ENCODE measurements around the gene ST7.
"Not testable (repeated sequence)": the region's sequence is repeated elsewhere in the genome, so short reads cannot be mapped to it uniquely, and the experiment has no call there.

Gene ST7

DNA sequence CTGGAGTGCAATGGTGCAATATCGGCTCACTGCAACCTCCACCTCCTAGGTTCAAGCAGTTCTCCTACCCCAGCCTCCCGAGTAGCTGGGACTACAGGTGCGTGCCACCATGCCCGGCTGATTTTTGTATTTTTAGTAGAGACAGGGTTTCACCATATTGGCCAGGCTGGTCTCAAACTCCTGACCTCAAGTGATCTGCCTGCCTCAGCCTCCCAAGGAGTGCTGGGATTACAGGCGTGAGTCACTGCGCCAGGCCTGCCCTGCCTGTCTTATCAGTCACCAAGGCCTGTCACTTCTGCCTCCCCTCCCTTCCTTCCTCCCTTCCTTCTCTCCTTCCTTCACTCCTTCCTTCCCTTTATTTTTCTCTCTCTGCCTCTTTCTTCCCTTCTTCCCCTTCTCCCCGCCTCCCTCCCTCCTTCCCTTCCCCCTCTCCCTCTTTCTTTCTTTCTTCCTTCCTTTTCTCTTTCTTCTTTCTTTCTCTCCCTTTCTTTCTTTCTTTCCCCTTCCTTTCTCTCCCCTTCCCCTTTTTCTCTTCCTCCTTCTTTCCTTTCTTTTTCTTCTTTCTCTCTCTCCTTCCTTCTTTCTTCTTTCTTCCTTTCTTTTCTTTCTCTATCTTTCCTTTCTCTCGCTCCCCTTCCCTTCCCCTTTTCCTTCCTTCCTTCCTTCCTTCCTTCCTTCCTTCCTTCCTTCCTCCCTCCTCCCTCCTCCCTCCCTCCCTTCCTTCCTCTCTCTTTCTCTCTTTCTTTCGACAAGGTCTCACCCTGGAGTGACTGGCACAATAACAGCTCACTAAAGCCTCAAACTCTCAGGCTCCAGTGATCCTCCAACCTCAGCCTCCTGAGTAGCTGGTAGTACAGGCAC, 3.1 kb upstream of the ST7 start:
- DNase-seq (ENCODE audit: low read depth in 2 of 2, low spot score in 1 of 2), result no peak

DNA sequence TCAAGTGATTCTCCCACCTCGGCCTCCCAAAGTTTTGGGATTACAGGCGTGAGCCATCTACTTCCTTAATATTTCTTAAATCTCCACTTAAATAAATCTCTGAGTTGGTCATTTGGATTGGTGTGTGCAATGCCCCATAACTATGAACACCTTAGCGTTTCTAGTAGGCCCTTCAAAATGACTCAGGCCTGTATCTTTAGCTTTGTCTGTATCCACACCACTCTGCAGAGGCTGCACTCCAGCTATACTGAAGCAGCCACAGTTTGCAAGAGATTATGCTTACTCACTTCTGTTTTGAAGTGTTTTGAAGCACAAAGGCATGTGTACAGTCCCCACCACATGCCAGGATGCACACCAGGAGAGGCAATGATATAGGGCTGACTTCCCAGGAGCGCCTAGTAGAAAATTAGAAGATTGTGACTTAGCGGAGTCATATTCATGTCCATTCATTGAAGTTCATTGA, 2.4 kb upstream of the ST7 start:
- no peak for DNase-seq (ENCODE audit: low read depth in 2 of 2, low spot score in 1 of 2)

DNA sequence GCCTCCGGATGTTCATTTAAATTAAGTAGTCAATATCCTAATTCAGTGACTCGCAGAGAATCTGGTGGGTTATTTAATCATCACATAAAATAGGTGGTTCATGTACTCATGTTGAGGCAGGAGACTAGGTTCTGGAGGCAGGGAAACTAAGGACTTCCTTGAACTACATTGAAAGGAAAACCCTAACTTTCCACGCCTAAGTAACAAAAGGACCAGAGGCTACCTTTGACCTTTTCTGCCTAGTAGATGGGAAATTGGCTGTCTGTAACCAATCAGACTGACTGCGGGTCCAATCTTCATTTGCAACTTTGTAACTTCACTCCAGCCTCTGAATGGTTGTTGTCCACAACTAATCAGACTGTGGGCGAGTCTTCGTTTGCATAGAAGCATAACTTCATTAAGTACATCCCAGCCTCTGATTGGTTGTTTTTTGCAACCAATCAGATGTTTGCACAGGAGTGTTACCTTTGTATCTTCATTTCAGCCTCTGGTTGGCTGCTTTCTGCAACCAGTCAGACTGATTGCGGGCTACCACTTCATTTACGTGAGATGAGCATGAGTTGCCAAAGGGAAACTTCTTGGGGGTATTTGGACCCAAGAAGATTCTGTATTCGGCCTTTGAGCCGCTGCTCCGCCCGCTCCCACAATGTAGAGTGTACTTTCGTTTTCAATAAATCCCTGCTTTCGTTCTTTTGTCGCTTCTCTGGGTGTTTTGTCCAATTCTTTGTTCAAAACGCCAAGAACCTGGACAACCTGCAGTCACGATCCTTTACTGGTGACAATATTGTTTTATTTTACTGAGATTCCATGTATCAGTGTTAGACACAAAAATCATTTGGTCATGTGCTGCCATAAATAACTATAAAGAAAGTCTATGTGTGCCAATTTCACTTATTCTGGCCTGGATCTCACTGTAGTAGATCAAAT, 1.7 kb upstream of the ST7 start:
- no peak for DNase-seq (ENCODE audit: low read depth in 2 of 2, low spot score in 1 of 2)

DNA sequence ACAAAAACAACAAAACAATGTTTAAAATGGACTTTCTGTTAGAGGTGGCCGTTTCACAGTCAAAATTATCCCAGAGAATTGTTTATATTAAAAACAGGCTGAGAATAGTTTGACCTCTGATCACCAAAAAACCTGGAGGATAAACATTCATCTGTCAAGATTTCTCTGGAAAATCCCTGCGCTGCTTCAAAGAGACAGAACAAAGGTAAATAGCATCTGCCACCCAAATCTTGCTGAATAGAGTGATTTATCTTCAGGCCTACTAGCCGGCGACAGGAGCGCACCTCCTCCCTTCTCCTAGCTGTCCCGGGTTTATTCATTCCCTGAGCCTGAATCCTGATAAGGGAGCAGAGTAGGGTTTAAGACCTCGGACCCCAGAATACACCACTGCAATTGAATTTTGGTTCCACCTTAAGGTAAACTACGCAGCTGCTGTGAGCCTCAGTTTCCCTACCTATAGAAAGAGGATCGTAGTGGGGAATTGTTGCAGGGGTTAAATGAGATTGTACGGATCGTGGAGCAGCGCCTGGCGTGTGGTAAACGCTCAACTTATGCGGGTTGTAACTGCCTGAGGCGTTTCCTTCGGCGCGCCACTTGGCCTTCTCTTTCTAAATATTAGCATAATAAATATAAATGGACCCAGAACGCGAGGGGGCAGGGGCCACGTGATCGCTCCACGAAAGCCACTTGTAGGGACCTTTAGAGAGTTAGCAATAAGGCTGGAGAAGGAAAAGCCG, 498 bp upstream of the ST7 start:
- DNase-seq (ENCODE audit: low read depth in 2 of 2, low spot score in 1 of 2), result peak in 1 of 2 donors; percentile 15

DNA sequence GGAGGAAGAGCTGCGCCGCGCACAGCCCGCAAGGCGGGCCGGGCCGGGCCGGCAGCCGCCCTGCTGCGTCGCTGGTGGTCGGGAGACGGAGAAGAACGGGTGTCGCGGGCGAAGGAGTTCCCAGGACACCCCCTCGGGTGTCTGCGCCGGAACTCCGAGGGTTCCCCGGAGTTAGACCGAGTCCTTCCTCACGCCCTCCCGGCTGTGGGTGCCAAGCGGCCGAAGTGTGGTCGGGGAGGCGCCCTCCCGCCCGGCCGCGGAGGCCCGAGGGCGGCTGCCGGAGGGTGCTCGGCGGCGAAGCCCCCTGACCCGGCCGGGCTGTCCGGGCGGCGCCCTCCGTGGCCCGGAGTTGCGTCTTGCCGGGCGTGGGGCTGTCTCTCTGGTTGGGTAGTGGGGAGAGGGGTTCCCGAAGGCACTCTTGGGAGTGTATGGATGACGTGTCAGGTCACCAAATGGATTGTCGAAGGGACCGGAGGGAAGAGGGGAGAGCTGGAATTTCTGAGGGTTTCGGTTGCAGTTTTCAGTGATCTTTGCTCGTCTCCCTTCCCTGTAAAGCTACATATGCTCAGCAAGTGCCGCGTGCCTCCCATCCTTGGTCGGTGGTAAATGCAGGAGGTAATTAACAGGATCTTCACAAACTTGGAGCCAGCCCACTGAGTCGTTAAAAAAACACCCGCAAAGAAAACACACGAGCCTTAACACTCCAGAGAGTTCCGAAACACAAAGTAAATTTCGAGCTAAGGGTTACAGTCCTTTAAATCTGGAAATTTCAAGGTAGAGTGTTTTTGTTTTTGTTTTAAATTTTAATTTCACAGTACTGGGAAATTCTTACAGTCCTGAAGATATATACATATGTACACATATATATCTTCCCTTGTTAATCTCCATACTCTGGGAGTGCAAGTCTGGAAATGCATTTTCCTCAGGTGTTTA, 871 bp downstream of the ST7 start:
- no peak for DNase-seq (ENCODE audit: low read depth in 2 of 2, low spot score in 1 of 2)

DNA sequence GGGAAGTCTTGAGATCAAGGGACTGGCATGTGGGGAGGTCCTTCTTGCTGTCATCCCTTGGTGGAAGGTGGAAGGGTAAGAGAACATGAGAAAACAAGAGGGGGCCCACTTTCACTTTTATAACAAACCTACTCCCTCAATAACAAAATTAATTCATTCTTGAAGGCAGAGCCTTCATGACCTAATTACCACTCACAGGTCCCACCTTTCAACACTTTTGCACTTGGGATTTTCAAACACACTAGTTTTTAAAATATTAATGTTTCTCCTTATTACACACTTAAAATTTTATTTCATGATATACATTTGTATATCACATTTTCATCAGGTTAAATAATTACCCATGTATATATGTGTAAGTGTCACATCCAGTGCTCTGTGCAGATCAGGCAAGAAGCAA, 2.0 kb downstream of the ST7 start:
- no peak for DNase-seq (ENCODE audit: low read depth in 2 of 2, low spot score in 1 of 2)

DNA sequence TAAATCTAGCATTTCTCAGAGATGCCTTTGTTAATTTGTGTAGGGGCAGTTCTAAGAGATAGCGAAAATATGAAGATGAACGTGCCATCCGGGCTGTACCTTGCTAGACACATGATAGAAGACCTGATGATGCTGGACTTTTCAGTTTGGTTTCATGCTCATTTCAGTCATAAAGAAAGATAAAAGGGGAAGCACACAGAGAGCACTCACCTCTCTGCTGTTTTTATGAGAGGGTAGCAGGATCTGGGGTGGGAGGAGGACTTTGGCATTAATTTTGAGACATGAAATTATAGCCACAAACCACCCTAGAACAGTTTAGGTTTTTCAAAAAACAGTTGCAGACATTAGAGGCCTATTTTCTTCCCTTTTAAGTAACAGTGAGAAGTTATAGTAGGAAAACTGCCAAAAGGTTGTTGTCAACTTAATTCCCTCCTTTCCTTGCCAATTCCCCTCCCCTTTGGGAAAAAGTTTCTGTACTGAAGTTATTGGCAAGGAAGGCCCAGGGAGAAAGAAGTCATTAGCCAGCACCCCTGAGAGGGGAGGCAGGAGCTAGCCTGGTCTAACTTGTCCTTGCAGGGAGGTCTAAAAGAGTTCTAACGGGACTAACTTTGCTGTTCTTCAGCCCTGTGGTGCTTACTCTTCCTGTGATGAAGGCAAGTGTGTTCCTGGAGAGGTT, 2.6 kb downstream of the ST7 start:
- no peak for DNase-seq (ENCODE audit: low read depth in 2 of 2, low spot score in 1 of 2)

DNA sequence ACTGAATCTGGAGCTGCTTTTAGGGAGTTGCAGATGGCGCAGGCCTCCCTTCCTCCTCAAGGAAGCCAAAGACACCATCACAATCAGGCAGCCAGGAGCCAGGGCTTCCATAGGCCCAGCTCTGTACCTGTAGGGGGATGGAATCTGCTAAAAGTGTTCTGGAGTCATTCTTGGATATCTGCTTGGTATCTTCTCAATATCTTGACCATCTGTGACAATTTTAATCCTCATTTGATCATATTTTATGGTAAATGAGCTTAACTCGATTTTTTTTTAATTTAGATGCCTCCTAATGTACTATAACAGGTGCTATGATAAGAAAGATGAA, 3.1 kb downstream of the ST7 start:
- DNase-seq (ENCODE audit: low read depth in 2 of 2, low spot score in 1 of 2), result no peak

DNA sequence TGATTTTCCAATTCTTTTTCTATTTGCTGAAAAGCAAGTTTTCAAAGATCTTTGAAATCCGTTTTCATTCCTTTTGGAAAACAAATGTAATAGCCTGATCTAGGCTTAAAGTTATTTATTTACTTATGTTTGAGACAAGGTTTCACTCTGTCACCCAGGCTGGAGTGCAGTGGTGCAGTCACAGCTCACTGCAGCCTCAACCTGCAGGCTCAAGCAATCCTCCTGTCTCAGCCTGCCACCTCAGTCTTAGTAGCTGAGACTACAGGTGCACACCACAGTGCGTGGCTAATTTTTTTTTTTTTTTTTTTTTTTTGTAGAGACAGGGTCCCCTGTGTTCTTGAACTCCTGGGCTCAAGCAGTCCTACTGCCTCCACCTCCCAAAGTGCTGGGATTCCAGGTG, 4.6 kb downstream of the ST7 start:
- no peak for DNase-seq (ENCODE audit: low read depth in 2 of 2, low spot score in 1 of 2)

DNA sequence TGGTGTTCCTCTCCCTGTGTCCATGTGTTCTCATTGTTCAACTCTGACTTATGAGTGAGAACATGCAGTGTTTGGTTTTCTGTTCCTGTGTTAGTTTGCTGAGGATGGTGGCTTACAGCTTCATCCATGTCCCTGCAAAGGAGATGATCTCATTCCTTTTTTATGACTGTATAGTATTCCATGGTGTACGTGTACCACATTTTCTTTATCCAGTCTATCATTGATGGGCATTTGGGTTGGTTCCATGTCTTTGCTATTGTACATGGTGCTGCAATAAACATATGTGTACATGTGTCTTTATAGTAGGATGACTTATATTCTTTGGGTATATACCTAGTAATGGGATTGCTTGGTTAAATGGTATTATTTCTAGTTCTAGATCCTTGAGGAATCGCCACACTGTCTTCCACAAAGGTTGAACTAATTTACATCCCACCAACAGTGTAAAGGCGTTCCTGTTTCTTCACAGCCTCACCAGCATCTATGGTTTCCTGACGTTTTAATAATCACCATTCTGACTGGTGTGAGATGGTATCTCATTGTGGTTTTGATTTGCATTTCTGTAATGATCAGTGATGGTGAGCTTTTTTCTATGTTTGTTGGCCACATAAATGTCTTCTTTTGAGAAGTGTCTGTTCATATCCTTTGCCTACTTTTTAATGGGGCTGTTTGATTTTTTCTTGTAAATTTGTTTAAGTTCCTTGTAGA, 8.8 kb downstream of the ST7 start:
- DNase-seq (ENCODE audit: low read depth in 2 of 2, low spot score in 1 of 2), result not testable (repeated sequence)

DNA sequence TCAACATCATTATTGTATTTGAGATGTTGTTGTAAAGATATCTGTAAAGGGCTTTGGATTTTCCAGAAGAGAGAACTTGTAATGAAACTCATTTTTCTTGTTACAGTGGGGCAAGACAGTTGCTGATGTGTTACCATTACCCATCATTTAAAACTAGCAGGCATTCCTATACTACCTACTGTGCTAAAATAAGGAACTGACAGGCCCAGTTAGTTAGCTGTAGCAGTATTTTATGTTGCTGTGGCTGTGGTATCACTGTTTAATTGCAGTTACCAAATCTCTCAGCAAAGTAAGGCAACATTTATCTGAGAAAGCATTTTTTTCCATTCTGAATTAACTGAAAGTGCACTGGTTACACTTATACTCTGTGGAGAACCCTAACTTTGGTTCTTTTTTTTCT, 9.9 kb downstream of the ST7 start:
- no peak for DNase-seq (ENCODE audit: low read depth in 2 of 2, low spot score in 1 of 2)

DNA sequence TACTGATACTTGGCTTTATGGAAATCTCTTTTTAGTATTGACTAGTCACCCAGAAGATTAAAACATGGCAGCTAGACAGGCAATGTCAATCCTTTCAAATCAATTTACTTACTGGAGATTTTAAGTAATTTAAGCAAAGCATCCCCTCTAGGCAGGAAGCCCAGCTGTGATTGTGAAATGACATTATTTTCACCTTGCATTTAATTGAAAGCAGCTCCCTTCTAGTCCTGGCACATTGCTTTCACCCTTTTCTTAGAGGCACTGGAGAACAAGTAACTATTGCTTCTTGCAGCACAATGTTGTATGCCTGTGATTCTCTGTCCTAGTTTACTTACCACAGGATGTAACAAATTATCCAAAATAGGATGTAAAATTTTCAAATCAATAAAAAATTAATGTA, 13.3 kb downstream of the ST7 start:
- DNase-seq (ENCODE audit: low read depth in 2 of 2, low spot score in 1 of 2), result no peak

DNA sequence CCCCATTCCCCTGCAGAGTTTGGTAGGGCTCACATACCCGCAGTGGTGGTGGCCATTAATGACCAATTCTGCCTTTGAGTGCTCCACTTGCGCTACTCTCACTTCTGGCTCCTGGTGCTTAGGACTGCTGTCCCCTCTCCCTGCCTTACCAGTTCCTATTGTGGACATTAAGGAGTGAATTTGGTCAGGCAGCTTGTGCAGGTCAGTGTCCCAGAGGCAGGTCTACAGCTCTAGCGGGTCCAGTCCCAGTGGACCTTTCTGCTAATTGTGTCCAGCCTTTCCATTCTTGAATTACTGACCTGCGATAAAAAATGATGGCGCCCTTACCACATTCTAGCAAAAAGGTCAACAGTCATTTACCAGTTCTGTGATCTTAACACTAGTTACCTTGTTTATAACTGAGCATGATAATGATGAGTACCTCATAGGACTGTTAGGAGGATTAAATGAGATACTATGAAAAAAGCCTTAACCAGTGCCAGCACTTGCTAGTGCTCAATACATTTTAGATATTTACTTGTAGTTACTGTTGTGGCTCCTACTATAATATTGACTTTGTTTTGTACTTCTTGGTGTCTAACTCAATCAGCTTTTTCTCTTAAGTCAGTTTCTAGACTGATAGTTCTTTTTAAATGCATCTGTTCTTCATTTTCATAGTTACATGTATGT, 14.1 kb downstream of the ST7 start:
- no peak for DNase-seq (ENCODE audit: low read depth in 2 of 2, low spot score in 1 of 2)

DNA sequence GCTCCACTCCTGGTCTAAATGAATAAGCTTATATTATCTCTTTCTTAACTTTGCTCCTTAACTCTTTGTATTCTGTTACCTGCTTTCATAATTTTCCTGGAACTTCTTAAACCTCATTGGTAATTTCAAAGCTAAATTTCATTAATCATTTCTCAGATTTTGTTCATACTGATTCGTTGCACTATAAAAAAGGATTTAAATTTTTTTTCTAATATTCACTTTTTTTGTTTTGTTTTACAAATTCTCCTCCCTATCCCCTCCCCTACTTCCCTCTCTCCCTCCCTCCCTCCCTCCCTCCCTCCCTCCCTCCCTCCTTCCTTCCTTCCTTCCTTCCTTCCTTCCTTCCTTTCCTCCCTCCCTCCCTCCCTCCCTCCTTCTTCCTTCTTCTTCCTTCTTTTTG, 14.7 kb downstream of the ST7 start:
- no peak for DNase-seq (ENCODE audit: low read depth in 2 of 2, low spot score in 1 of 2)

DNA sequence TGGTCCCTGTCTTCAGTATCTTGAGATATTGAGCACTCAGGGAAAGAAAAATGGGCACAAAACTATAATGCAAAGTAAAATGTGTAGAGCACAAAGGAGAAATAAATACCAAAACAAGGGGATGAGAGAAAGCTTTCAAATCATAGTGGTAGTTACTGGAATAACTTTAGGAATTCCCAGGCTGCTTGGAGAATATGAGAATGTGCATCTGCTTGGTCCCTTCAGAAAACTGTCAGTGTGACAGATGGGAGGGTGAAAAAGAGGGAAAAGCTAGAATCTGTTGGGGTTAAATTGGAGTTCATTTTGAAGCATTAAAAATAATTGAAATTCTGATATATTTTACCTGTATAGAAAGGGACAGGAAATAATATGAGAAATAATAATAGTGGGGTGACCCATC, 15.3 kb downstream of the ST7 start:
- no peak for DNase-seq (ENCODE audit: low read depth in 2 of 2, low spot score in 1 of 2)

DNA sequence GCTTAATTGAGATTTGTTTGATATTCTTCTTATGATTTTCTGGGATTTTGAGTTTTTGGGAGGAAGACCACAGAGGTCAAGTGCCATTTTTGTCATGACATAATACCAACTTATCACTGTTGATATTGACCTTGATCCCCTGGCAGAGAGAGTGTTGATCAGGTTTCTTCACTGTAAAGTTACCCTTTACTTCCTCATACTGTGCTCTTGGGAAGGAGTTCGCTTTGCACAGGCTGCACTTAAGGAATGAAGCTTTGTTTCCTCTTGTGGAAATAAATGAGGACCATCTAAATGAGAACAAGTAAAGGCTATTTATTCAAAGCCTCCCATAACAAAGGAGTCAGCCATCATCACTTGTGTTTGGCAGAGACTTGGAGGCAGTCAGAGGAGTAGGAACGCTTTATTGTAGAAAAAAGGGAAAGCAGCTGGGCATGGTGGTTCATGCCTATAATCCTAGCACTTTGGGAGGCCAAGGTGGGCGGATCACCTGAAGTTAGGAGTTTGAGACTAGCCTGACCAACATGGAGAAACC, 16.1 kb downstream of the ST7 start:
- DNase-seq (ENCODE audit: low read depth in 2 of 2, low spot score in 1 of 2), result no peak

DNA sequence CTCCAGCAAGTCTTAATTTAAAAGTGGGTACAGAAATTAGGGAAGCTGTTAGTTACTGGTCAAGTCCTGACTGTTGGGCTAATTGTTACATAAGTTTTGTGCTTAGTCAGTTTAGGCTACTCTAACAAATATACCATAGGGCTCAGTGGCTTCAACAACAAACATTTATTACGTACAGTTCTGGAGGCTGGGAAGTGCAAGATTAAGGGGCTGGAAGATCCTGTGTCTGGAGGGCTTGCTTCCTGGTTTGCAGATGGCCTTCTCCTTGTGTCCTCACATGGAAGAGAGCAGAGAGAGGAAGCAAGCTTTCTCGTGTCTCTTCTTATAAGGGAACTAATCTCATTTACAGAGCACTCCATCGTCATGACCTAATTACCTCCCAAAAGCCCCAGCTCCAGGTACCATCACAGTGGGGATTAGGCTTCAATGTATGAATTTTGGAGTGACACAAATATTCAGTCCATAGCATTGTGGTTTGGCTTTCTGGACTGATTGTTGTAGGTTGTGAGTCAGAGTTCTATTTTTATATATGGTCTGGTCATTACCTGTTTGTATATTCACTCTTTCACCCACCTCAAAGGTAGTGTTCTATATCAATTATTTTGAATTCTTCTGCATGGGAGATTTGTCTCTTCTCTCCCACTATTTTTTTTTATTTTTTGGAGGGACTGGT, 17.1 kb downstream of the ST7 start:
- DNase-seq (ENCODE audit: low read depth in 2 of 2, low spot score in 1 of 2), result no peak

DNA sequence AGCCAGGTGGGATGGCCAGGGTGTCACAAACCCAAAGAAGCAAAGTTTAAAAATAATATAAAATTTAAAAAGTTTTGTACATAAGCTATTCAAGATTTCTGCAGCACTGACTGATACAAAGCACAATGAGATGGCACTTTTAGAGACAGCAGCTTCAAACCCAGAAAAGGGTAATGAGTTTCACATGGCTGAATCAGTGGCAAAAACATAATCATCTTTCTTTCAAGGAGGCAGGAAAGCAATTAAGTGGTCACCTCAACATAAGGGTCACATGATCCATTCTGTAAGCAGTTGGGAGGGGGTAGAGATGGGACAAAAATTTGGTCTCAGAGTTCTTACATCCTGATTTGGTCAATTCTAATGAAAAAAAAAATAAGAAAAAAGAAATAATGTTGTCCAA, 17.9 kb downstream of the ST7 start:
- not testable (repeated sequence) for DNase-seq (ENCODE audit: low read depth in 2 of 2, low spot score in 1 of 2)

Measured in stimulated activated CD8-positive, alpha-beta memory T cell treated with anti-CD3 and anti-CD28 coated beads, Interleukin-4, amount 100 ng/mL, for 1 hour (primary cell).